ENCODE measurements around the gene MYO5A.

- TF ChIP-seq CTCF (optimal IDR thresholded peaks at IDR 0.05 in 1 of 3, IDR thresholded peaks at IDR 0.05 in 1 of 3, conservative IDR thresholded peaks at IDR 0.05 in 1 of 3; ENCODE audit: extremely low read depth in 1 of 3, insufficient read depth in 2 of 3, low read length in 3 of 3), result no peak
- no peak for TF ChIP-seq EZH2 (IDR thresholded peaks at IDR 0.05; ENCODE audit: low read length)
Observed at GRCh38 chr15:52288051-52288942, 240.4 kb downstream of the MYO5A start.
